Epithelial cell of esophagus (primary cell): ENCODE results near the gene ENOX1.

Source experiments
- DNase-seq: peaks from one replicate; pipeline ENCODE4 v3.0.0; 2010; ENCODE audit warnings: low read depth
- H3K4me3 ChIP-seq: 2 replicates; pipeline ENCODE4 v1.5.1; 2011; ENCODE audit warnings: mild to moderate bottlenecking, low read length, control low read depth
- CTCF ChIP-seq: IDR thresholded peaks from 2 replicates; pipeline ENCODE4 v1.5.1; 2011; ENCODE audit warnings: low read depth, mild to moderate bottlenecking, low read length, control low read depth, inconsistent platforms; ENCODE audit not compliant: insufficient read depth; ENCODE audit errors: missing control alignments

Gene ENOX1

GRCh38 chr13:43316946-43317353, 469.8 kb downstream of the ENOX1 start:
- H3K4me3 ChIP-seq: no peak overlapping the region
- no peak for TF ChIP-seq CTCF
- peak; percentile 25 for DNase-seq

- no peak for DNase-seq
- TF ChIP-seq CTCF: no peak
- H3K4me3 ChIP-seq: no peak overlapping the region
These were observed 470.5 kb downstream of the ENOX1 start for GRCh38 chr13:43316281-43316680.

- TF ChIP-seq CTCF: no peak
- no peak overlapping the region for H3K4me3 ChIP-seq
- DNase-seq: no peak
These were observed 471.2 kb downstream of the ENOX1 start for GRCh38 chr13:43315522-43315921.

GRCh38 chr13:43309311-43309710, 477.5 kb downstream of the ENOX1 start:
- no peak overlapping the region for H3K4me3 ChIP-seq
- no peak for DNase-seq
- no peak for TF ChIP-seq CTCF

GRCh38 chr13:43307921-43308433, 478.8 kb downstream of the ENOX1 start:
- H3K4me3 ChIP-seq: no peak overlapping the region
- DNase-seq: peak; percentile 94
- TF ChIP-seq CTCF: peak; percentile 17

- TF ChIP-seq CTCF: no peak
- no peak overlapping the region for H3K4me3 ChIP-seq
- no peak for DNase-seq
These were observed 479.4 kb downstream of the ENOX1 start for GRCh38 chr13:43307221-43307920.

- no peak for DNase-seq
- no peak for TF ChIP-seq CTCF
- no peak overlapping the region for H3K4me3 ChIP-seq
These were observed 480.4 kb downstream of the ENOX1 start for GRCh38 chr13:43306372-43306771.
